Mesenchymal stem cell (in vitro differentiated cells and primary cell): ENCODE data around the gene RIPPLY2.
"Not testable (repeated sequence)": the region's sequence is repeated elsewhere in the genome, so short reads cannot be mapped to it uniquely, and the experiment has no call there.

Experiments used
- DNase-seq: peaks from one replicate; pipeline ENCODE4 v3.0.0-alpha.2; 2013
- H2AFZ ChIP-seq: one replicate; pipeline ENCODE4 v1.6.1; 2013; ENCODE audit warnings: low read depth, mild to moderate bottlenecking, control low read depth, inconsistent platforms, low read length, moderate library complexity
- H2AK5ac ChIP-seq: 2 replicates; pipeline ENCODE4 v1.6.1; 2013; ENCODE audit warnings: low read length, moderate library complexity, mild to moderate bottlenecking, inconsistent platforms; ENCODE audit not compliant: severe bottlenecking
- H2BK120ac ChIP-seq: one replicate; pipeline ENCODE4 v1.6.1; 2013; ENCODE audit warnings: low read depth, mild to moderate bottlenecking, inconsistent platforms, low read length, moderate library complexity
- H2BK12ac ChIP-seq, 2 experiments: one replicate each; pipeline ENCODE4 v1.6.1; 2013; ENCODE audit warnings: inconsistent platforms in 2 of 2, low read length in 2 of 2, mild to moderate bottlenecking in 2 of 2, moderate library complexity in 2 of 2, control low read depth in 1 of 2
- H2BK15ac ChIP-seq: one replicate; pipeline ENCODE4 v1.6.1; 2013; ENCODE audit warnings: mild to moderate bottlenecking, low read depth, inconsistent platforms; ENCODE audit not compliant: poor library complexity, severe bottlenecking
- H2BK5ac ChIP-seq: 2 replicates; pipeline ENCODE4 v1.6.1; 2013; ENCODE audit warnings: low read depth, mild to moderate bottlenecking, low read length, control low read depth, inconsistent platforms; ENCODE audit not compliant: poor library complexity, severe bottlenecking
- H3K14ac ChIP-seq, 2 experiments: one replicate each; pipeline ENCODE4 v1.6.1; 2013; ENCODE audit warnings: inconsistent platforms in 2 of 2, low read length in 2 of 2, control low read depth in 1 of 2, mild to moderate bottlenecking in 1 of 2, moderate library complexity in 1 of 2
- H3K18ac ChIP-seq, 2 experiments: one replicate each; pipeline ENCODE4 v1.6.1; 2013; ENCODE audit warnings: inconsistent platforms in 2 of 2, low read length in 2 of 2, control low read depth in 1 of 2, low read depth in 1 of 2, mild to moderate bottlenecking in 1 of 2
- H3K23ac ChIP-seq, 2 experiments: one replicate each; pipeline ENCODE4 v1.6.1; 2013; ENCODE audit warnings: inconsistent platforms in 2 of 2, low read length in 2 of 2, mild to moderate bottlenecking in 2 of 2, moderate library complexity in 2 of 2, control low read depth in 1 of 2
- H3K27ac ChIP-seq: 2 replicates; pipeline ENCODE4 v1.5.1; 2013; ENCODE audit warnings: mild to moderate bottlenecking, moderate library complexity, low read length, control low read depth, inconsistent platforms; ENCODE audit not compliant: poor library complexity, severe bottlenecking
- H3K27me3 ChIP-seq, 2 experiments: 2 replicates each; pipeline versions ENCODE4 v1.6.1 to v1.7.0; 2013; ENCODE audit warnings: low read length in 2 of 2, mild to moderate bottlenecking in 2 of 2, moderate library complexity in 2 of 2, control low read depth in 1 of 2, inconsistent platforms in 1 of 2; ENCODE audit not compliant: control insufficient read depth in 1 of 2, insufficient read depth in 1 of 2
- H3K36me3 ChIP-seq, 2 experiments: 2 replicates each; pipeline versions ENCODE4 v1.6.1 to v1.7.0; 2013; ENCODE audit warnings: low read length in 2 of 2, control low read depth in 1 of 2, inconsistent platforms in 1 of 2, low read depth in 1 of 2, mild to moderate bottlenecking in 1 of 2; ENCODE audit not compliant: insufficient read depth in 2 of 2, control insufficient read depth in 1 of 2
- H3K4ac ChIP-seq, 2 experiments: one replicate each; pipeline ENCODE4 v1.6.1; 2013; ENCODE audit warnings: inconsistent platforms in 2 of 2, low read length in 2 of 2, mild to moderate bottlenecking in 2 of 2, moderate library complexity in 2 of 2, control low read depth in 1 of 2, low read depth in 1 of 2
- H3K4me1 ChIP-seq: 2 replicates; pipeline ENCODE4 v1.6.1; 2013; ENCODE audit warnings: low read depth, low read length, control low read depth; ENCODE audit not compliant: control insufficient read depth, insufficient read depth
- H3K4me2 ChIP-seq: 2 replicates; pipeline ENCODE4 v1.6.1; 2013; ENCODE audit warnings: low read length, mild to moderate bottlenecking, inconsistent platforms; ENCODE audit not compliant: poor library complexity, severe bottlenecking
- H3K4me3 ChIP-seq, 2 experiments: 2 replicates each; pipeline versions ENCODE4 v1.5.1 to v1.7.0; 2013; ENCODE audit warnings: low read length in 2 of 2, mild to moderate bottlenecking in 2 of 2, control low read depth in 1 of 2, low read depth in 1 of 2; ENCODE audit not compliant: insufficient read depth in 1 of 2
- H3K79me1 ChIP-seq: replicated peaks from 2 replicates; pipeline ENCODE4 v1.6.1; 2013; ENCODE audit warnings: mild to moderate bottlenecking, control low read depth, low read length, inconsistent platforms; ENCODE audit not compliant: poor library complexity, severe bottlenecking
- H3K9ac ChIP-seq: 2 replicates; pipeline ENCODE4 v1.7.0; 2013; ENCODE audit warnings: mild to moderate bottlenecking, low read length, moderate library complexity
- H3K9me3 ChIP-seq: 2 replicates; pipeline ENCODE4 v1.7.0; 2013; ENCODE audit warnings: mild to moderate bottlenecking, low read length; ENCODE audit not compliant: control insufficient read depth
- H4K8ac ChIP-seq: one replicate; pipeline ENCODE4 v1.6.1; 2013; ENCODE audit warnings: inconsistent platforms, mild to moderate bottlenecking, low read length, moderate library complexity
- H4K91ac ChIP-seq: one replicate; pipeline ENCODE4 v1.6.1; 2013; ENCODE audit warnings: mild to moderate bottlenecking, low read length, inconsistent platforms
- WGBS: methylation state at CpG from one replicate; pipeline ENCODE4 v1.1.7; 2013; ENCODE audit warnings: mixed read lengths; 5-methylcytosine and 5-hydroxymethylcytosine counted together

Gene RIPPLY2

DNA sequence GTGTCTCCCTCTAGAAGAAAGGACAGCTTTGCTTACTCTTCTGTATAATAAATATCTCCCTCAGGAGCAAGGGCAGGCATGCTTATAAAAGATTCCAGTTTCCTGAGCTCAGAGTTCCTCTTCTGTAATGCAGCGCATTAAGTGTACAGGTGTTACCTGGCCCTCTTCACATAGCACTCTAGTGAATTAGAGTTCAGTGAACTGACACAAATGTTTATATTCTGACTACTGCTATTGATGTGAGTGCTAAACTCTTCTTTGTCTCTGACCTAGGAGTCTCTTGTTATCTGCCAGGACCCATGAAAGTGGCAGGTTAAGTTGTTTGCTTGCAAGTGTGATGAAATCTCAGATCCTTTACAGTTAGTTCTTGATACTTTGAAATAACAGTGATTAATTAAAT lies 39.9 kb downstream of the RIPPLY2 start:
- no peak overlapping the region for H3K18ac ChIP-seq
- peaks cover 15% of the 10 kb centered on the region for H3K79me1 ChIP-seq
- no peak overlapping the region for H3K4ac ChIP-seq
- H4K8ac ChIP-seq, result no peak overlapping the region
- no peak overlapping the region for H2BK120ac ChIP-seq
- no peak overlapping the region for H3K23ac ChIP-seq
- H3K14ac ChIP-seq, result no peak overlapping the region
- no peaks in the 10 kb centered on the region for H3K36me3 ChIP-seq
- no peak overlapping the region for H3K27ac ChIP-seq
- H3K9ac ChIP-seq, result no peak overlapping the region
- WGBS, result 100% methylated on average over 1 of the region's 1 CpG
- no peak overlapping the region for H2BK15ac ChIP-seq
- H2BK5ac ChIP-seq, result no peak overlapping the region
- H3K4me2 ChIP-seq, result no peak overlapping the region
- H3K27me3 ChIP-seq, result no peaks in the 10 kb centered on the region
- H2BK12ac ChIP-seq, result no peak overlapping the region
- H2AK5ac ChIP-seq, result no peak overlapping the region
- H4K91ac ChIP-seq, result no peak overlapping the region
- H3K4me1 ChIP-seq, result no peaks in the 10 kb centered on the region
- H2AFZ ChIP-seq, result no peak overlapping the region
- no peaks in the 10 kb centered on the region for H3K9me3 ChIP-seq
- no peak for DNase-seq
- no peak overlapping the region for H3K4me3 ChIP-seq

DNA sequence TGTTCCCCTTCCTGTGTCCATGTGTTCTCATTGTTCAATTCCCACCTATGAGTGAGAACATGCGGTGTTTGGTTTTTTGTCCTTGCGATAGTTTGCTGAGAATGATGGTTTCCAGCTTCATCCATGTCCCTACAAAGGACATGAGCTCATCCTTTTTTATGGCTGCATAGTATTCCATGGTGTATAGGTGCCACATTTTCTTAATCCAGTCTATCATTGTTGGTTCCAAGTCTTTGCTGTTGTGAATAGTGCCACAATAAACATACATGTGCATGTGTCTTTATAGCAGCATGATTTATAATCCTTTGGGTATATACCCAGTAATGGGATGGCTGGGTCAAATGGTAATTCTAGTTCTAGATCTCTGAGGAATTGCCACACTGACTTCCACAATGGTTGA lies 43.9 kb downstream of the RIPPLY2 start:
- H2BK120ac ChIP-seq, H3K27me3 ChIP-seq, H3K4me2 ChIP-seq, H3K4me3 ChIP-seq, H2BK12ac ChIP-seq, H3K9ac ChIP-seq, H2BK15ac ChIP-seq, H3K18ac ChIP-seq, H2AK5ac ChIP-seq, H3K27ac ChIP-seq, H3K14ac ChIP-seq, H4K8ac ChIP-seq, H2AFZ ChIP-seq, H3K79me1 ChIP-seq, H3K23ac ChIP-seq, DNase-seq, H3K36me3 ChIP-seq, H2BK5ac ChIP-seq, H3K9me3 ChIP-seq, H4K91ac ChIP-seq, H3K4ac ChIP-seq, H3K4me1 ChIP-seq: not testable (repeated sequence)
- no CpG with 5 or more reads among the region's 2 CpGs for WGBS

DNA sequence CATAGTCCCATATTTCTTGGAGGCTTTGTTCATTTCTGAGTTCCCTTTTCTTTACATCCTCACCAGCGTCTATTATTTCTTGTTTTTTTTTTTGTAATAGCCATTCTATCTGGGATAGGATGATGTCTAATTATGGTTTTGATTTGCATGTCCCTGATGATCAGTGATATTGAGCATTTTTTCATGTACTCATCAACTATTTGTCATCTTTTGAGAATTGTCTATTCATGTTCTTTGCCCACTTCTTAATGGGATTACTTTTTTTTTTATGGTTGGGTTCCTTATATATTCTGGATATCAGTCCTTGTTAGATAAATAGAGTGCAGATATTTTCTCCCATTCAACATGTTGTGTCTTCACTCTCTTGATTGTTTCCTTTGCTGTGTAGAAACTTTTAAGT lies 48.5 kb downstream of the RIPPLY2 start:
- Histone ChIP-seq H3K4me2 (no peak overlapping the region), H3K14ac (no peak overlapping the region), H3K9me3 (peaks cover 4% of the 10 kb centered on the region), H2BK12ac (no peak overlapping the region), H2BK5ac (no peak overlapping the region), H3K23ac (no peak overlapping the region), H3K36me3 (peaks cover 0 to 4% of the 10 kb centered on the region in 2 experiments), H3K18ac (no peak overlapping the region), H4K91ac (no peak overlapping the region), H3K9ac (no peak overlapping the region), H3K4me1 (no peaks in the 10 kb centered on the region), H4K8ac (no peak overlapping the region), H2AFZ (no peak overlapping the region), H3K79me1 (peaks cover 16% of the 10 kb centered on the region), H3K27ac (no peak overlapping the region), H3K4ac (no peak overlapping the region), H2AK5ac (no peak overlapping the region), H2BK15ac (no peak overlapping the region), H3K4me3 (no peak overlapping the region), H2BK120ac (no peak overlapping the region), H3K27me3 (no peaks in the 10 kb centered on the region)
- no peak for DNase-seq
- WGBS, result no CpG with 5 or more reads among the region's 1 CpG

DNA sequence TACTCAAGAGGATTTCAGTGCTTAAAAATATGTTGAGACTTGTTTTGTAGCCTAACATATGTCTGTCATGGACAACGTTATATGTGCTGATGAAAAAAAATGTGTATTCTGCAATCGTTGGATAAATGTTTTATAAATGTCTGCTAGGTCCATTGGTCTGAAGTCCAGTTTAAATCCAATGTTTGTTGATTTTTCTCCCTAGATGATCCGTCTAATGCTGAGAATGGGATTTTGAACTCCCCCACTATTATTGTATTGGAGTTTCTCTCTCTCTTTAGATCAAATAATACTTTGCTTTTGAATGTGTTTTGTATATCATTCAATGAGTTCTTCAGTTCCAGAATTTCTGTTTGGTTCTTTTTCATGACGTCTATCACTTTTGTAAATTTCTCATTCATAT lies 51.2 kb downstream of the RIPPLY2 start:
- Histone ChIP-seq H3K23ac (no peak overlapping the region), H2AK5ac (no peak overlapping the region), H3K4me2 (no peak overlapping the region), H4K91ac (no peak overlapping the region), H3K36me3 (peaks cover 0 to 4% of the 10 kb centered on the region in 2 experiments), H3K18ac (no peak overlapping the region), H3K79me1 (peaks cover 21% of the 10 kb centered on the region), H2BK120ac (no peak overlapping the region), H3K9ac (no peak overlapping the region), H3K4me3 (no peak overlapping the region), H3K27me3 (no peaks in the 10 kb centered on the region), H2BK15ac (no peak overlapping the region), H3K27ac (no peak overlapping the region), H2BK12ac (no peak overlapping the region), H3K4me1 (no peaks in the 10 kb centered on the region), H4K8ac (no peak overlapping the region), H2BK5ac (no peak overlapping the region), H3K4ac (no peak overlapping the region), H2AFZ (no peak overlapping the region), H3K14ac (no peak overlapping the region), H3K9me3 (peaks cover 4% of the 10 kb centered on the region)
- 93% methylated on average over 2 of the region's 4 CpGs for WGBS
- no peak for DNase-seq
